HG02678 (cell line): ENCODE measurements around the gene PARD3.
A peak's percentile ranks its signal among the peaks of the same experiment; 100 is the strongest.

ENCODE experiments used
- ATAC-seq: cut with Tn5 transposase; IDR thresholded peaks from one replicate; pipeline ENCODE4 v1.9.1; 2021; ENCODE audit warnings: mild to moderate bottlenecking, moderate library complexity; ENCODE audit not compliant: unreplicated experiment

PARD3 gene

GRCh38 chr10:34244756-34245484, 570.2 kb downstream of the PARD3 start:
- ATAC-seq: no peak

GRCh38 chr10:34241226-34242000, 573.7 kb downstream of the PARD3 start:
- no peak for ATAC-seq

- ATAC-seq: no peak
Observed at GRCh38 chr10:34240039-34240438, 575.1 kb downstream of the PARD3 start.

GRCh38 chr10:34237898-34238455, 577.1 kb downstream of the PARD3 start:
- ATAC-seq: no peak

- ATAC-seq: peak; percentile 73
Observed at GRCh38 chr10:34236931-34237330, 578.2 kb downstream of the PARD3 start.

GRCh38 chr10:34235164-34235832, 579.8 kb downstream of the PARD3 start:
- ATAC-seq: no peak

GRCh38 chr10:34232481-34232880, 582.6 kb downstream of the PARD3 start:
- no peak for ATAC-seq

- no peak for ATAC-seq
Observed at GRCh38 chr10:34231441-34232180, 583.5 kb downstream of the PARD3 start.

- ATAC-seq: no peak
Observed at GRCh38 chr10:34229917-34230316, 585.2 kb downstream of the PARD3 start.

- ATAC-seq: no peak
Observed at GRCh38 chr10:34228066-34228465, 587.0 kb downstream of the PARD3 start.

GRCh38 chr10:34224639-34225038, 590.5 kb downstream of the PARD3 start:
- ATAC-seq: no peak

GRCh38 chr10:34223658-34224057, 591.4 kb downstream of the PARD3 start:
- ATAC-seq: no peak

GRCh38 chr10:34222359-34222758, 592.7 kb downstream of the PARD3 start:
- ATAC-seq: no peak

GRCh38 chr10:34219753-34220548, 595.1 kb downstream of the PARD3 start:
- ATAC-seq: no peak

GRCh38 chr10:34217524-34217923, 597.6 kb downstream of the PARD3 start:
- no peak for ATAC-seq

- no peak for ATAC-seq
Observed at GRCh38 chr10:34216348-34216945, 598.6 kb downstream of the PARD3 start.

- no peak for ATAC-seq
Observed at GRCh38 chr10:34213805-34214197, 601.3 kb downstream of the PARD3 start.

- ATAC-seq: peak; percentile 50
Observed at GRCh38 chr10:34213193-34213804, 601.8 kb downstream of the PARD3 start.

GRCh38 chr10:34207343-34207742, 607.8 kb downstream of the PARD3 start:
- ATAC-seq: no peak
